Stimulated activated CD4-positive, alpha-beta T cell treated with anti-CD3 and anti-CD28 coated beads, Interleukin-1b, Interleukin-23, amount 100 ng/mL, for 24 hours (primary cell): Measurements from ENCODE around the gene FGF6.

Experiments used
- DNase-seq, 4 experiments: peaks; one replicate each; pipeline ENCODE4 v3.0.0-alpha.2; 2020; ENCODE audit warnings: low read depth in 4 of 4, low spot score in 1 of 4

Gene FGF6

DNA sequence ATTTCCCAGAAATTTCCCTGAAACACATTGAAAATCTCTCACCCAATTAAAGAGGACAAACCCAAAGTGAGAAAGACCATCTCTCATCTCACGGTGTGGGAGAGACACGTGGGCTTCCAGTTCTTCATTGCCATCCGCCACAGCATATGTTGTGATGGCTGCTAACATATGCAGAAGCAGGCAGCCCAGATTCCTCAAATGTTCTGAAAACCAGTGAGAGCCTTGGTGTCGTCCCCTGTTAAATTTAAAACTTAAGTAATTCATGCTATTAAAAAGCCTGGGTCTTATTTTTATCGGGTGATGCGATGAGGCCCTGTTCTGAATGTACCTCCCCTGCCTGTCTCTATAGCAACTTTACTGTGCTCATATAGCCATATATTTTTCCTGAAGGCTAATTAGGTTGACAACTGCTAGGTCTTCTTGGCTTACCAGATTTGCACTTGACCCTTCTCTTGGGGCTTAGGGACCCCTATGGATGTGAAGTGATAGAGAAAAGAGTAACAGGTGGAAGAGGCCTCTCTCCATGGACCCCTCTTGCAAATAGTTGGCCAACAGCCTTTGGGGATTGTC lies 2.8 kb upstream of the FGF6 start:
- DNase-seq, result no peak

DNA sequence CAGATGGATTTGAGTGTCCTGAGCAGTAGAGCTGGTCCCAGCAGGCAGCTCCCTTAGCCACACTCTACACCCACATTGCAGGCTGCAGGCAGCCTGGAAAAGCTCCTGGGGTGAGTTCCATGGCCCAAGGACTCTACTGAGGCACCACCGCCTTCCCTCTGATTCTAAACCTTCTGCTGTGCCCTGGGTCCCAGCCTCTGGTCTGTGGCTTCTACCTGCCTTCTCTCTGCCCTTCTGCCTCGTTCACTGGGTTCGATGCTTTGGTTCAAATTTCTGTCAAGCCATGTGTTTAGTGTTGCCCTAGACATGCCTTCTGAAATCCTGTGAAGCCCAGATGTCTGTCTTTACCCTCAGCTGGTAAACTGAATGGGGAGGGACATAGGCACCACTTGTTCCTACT lies 1.5 kb upstream of the FGF6 start:
- no peak for DNase-seq

DNA sequence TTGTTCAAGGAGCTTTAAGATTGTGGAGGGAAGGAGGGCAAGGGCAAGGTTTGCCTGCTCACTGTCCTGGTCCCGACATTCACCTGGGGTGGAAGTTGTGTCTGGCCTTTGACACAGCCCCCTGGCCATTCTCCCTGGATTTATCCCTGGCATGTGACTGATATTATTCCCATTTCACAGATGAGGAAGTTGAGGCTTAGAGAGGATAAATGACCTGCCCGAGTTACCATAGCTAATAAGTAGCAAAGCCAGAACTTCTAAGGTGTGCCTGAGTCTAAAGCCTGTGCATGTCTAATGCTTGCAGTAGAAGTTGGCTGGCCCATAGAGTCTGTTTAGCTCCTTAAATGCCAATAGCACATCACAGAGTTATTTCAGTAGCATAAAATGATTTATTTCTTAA lies 720 bp upstream of the FGF6 start:
- no peak for DNase-seq

- DNase-seq, result no peak
Observed at GRCh38 chr12:4444031-4444430, 1.6 kb downstream of the FGF6 start.

- no peak for DNase-seq
Observed at GRCh38 chr12:4443616-4444015, 2.0 kb downstream of the FGF6 start.

GRCh38 chr12:4441355-4442335 lies 4.0 kb downstream of the FGF6 start:
- DNase-seq, result no peak

DNA sequence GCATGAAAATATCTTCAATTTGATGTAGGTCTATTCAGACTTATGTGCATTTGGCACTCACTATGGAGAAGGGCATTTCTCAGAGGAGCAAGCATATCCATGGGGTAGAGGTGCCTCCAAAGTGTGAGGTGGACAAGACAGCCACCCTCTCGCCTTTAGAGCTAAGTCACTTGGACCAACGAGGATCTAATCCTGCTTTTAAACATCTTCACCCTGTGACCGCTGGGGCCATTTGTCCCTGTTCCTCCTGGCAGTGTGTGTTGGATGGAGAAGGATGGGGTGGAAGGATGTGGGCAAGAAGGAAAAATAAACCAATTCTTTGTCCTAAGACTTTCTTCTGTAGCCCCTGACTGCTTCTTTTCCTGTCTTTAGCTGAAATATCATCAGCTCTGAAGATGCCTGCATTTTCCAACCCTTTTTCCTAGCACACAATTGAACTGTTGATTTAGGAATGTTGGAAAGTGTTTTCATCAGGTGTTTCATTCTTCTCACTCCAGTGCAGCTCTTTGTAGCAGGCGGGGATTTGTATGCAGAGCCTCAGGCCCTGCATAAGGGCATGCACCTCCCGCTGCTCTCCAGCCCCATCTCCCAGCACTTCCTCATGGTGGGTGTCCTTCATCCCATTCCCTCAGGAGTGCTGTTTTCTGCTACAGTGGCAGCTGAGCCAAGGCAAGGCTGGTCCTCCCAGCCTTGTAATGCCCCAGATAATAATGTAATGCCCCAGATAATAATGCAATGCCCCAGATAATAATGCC lies 5.3 kb downstream of the FGF6 start:
- no peak for DNase-seq

DNA sequence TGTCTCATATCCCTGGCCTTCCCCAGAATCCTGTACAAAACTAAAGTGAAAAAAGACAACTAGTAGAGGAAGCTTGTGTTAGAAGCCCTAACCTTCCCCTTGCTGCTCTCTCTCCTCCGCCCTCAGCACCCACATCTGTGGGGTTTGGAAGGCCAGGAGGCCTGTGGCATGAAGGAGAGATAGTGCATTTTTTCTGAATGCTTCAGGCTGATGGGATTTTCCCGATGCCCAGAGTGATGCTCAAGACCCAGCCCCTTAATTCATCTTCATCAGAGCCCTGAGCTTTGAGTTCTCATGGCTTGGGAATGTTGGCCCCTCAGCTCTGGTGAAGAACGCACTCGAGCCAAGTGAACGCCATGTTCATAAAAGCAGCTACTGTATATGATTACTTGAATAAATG lies 5.9 kb downstream of the FGF6 start:
- DNase-seq, result no peak

DNA sequence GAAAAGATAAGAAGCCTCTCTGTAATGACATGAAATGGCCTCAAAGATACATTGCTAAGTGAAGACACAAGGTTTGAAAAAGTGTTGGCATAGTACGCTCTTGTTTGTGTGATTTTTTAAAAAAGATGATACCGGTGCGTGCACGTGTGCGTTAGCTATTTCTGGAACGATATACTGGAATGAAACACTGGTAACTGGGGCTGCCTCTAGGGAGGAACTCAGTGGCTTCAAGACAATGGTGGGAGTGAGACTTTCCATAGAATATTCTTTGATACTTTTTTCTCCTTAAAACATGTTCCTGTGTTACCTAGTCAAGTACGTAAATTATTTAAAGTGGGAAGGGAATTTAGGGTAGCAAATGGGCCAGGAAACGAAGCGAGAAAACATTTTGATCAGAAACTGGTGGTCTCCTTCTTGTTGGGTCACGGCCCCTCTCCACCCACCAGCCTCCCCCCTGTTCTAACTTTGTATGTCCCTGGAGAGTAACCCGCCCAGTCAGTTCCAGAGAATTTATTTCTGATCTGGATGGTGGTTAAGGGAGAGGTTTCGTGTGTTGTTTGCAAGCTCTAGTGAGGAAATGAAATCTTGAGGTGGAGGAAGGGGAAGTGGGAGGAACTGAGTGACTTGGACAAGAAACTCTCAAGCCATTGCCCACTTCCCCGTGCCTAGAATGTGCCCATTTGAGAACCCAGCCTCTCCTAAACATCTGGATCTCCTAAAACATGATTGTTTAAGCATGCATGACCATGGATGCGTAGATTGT lies 6.6 kb downstream of the FGF6 start:
- DNase-seq, result no peak

GRCh38 chr12:4435537-4435936 lies 10.1 kb downstream of the FGF6 start:
- DNase-seq, result no peak

DNA sequence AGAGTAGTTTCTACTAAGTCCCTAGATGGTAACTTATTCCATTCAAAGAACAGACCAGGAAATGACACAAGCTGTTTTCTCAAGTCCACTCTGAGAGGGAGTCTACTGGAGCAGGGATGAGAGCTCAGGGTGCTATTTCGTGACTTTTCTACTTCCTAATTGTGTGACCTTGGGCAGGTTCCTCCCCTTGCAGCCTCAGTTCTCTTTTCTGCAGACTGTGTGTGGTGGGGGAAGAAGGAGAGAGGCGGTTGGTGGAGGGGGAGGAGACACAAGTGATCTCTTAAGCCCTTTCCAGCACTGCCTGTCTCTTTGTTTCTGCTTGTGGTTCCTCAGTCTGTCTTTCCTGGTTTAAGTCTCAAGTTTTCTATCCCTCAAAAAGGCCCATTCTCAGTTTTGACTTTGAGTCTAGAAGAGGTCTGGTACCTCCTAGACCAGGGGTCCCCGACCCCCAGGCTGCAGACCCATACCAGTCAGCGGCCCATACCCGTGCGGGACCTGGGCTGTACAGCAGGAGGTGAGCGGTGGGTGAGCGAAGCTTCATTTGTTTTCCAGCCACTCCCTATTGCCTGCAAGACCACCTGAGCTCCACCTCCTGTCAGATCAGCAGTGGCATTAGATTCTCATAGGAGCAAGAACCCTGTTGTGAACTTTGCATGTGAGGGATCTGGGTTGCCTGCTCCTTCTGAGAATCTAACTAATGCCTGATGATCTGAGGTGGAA lies 10.7 kb downstream of the FGF6 start:
- DNase-seq, result no peak

DNA sequence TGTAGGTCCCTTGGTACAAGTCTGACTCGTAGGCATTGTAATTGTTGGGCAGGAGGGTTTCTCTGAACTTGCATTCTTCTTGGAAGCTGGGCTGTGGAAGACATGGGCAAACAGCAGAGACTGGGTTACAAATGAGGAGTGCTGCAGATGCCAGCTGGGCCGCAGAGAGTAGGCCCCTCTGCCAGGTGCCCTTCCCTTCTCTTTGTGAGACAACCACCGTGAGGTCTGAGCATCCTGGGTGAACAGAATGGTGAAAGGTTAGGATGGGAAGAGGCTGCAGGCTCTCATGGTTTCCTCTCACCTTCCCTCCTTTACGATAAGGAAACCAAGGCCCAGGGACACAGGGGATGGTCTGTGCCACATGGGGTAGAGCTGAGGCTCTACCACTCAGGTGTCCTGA lies 11.3 kb downstream of the FGF6 start:
- no peak for DNase-seq

DNA sequence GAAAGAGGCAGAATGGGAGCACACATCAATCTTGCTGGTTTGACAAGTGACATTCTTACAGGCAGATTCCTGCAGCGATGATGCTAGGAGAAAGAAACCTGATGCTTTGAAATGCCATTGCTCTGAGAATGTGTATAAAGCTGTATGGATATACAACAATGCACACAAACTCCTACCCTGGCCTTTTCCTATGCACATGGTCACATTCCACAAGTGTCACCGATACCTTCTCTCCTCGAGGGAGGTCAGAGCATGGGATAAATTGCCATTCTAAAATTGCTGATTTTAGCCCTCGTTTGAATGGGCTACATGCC lies 11.9 kb downstream of the FGF6 start:
- no peak for DNase-seq

- DNase-seq, result no peak
Observed at GRCh38 chr12:4432878-4433744, 12.5 kb downstream of the FGF6 start.

DNA sequence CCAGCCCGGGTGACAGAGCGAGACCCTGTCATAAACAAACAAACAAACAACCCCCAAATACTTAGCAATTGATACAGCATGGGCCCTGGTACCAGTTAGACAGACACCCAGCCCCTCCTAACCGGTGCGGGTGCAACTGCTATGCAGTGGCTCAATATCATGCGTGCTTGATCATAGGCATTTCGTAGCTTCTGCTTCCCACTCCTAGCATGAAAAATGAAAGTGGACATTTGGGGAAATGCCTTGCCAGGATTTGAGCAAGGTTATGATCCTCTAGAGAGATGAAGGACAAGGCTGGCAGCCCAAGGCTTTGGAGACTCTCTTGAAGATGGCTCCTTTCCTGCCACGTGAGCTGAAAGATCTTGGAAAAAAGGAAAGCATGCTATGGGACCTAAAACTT lies 13.7 kb downstream of the FGF6 start:
- no peak for DNase-seq

GRCh38 chr12:4431436-4431835 lies 14.2 kb downstream of the FGF6 start:
- no peak for DNase-seq

DNA sequence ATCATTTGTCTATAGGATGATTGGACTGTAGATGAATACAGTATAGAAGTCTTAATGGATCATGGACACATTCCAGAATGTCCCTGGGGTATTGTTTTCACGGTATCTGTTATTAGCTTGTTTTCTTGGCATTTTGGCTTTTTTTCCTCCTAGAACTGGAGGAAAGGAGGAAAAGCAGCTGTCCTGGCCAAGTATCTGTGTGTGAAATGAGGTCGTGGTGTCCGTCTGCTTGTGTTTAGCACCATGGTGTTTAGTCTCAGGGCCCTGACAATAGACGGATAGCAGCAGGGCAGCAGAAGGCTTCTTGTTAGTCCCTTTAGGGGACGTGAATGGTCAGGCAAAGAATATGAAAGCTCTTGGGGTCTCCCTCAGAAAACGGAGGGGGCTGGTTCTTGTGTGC lies 21.2 kb downstream of the FGF6 start:
- no peak for DNase-seq

GRCh38 chr12:4423528-4424195 lies 22.0 kb downstream of the FGF6 start:
- no peak for DNase-seq

DNA sequence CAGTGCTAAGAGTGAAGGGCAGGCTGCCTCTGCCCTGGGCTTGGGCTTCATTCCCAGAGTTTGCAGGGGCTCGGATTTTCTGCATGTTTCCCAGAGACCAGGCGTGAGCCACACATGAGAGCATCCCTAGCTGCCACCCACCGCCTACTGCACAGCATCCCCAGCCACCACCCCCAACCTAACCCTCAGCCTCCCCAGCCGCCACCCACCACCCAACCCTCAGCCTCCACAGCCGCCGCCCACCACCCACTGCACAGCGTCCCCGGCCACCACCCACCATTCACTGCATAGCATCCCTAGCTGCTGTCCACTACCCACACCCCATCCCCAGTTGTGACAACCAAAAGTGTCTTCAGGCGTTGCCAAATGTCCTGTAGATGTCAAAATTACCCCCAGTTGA lies 22.6 kb downstream of the FGF6 start:
- no peak for DNase-seq
